Measurements from ENCODE around the gene CHRDL2. TPM values are rescaled to one million over a fixed set of nuclear protein-coding genes. Genes with fewer than 3 reads are reported as not detected.
A peak's percentile ranks its signal among the peaks of the same experiment; 100 is the strongest.

The CHRDL2 gene
- total and polyA plus RNA-seq, 2 of the 13 experiments (the other 11 are each of a cell fraction or from before 2014, with no cell fraction given): 0.04 TPM; not detected in 1

- TF ChIP-seq HNF1A (IDR thresholded peaks at IDR 0.05; ENCODE audit: low read depth) (peak; percentile 81), HNF1A (CRISPR knock-in tag; IDR thresholded peaks at IDR 0.05; ENCODE audit: borderline replicate concordance) (peak; percentile 52; the same call in 1 of the 2 replicates), HOXA5 (CRISPR knock-in tag; IDR thresholded peaks at IDR 0.05) (no peak), MAFF (IDR thresholded peaks at IDR 0.05; ENCODE audit: low read depth, low read length) (peak; percentile 34; the same call in 1 of the 2 replicates), BRCA1 (CRISPR knock-in tag; IDR thresholded peaks at IDR 0.05) (no peak), MAFK (conservative IDR thresholded peaks at IDR 0.05 in 1 of 2, IDR thresholded peaks at IDR 0.05 in 1 of 2; ENCODE audit: low read length in 2 of 2) (peak in 1 of 2 experiments; percentile 52; a peak in 1 of 4 replicates), FOXP1 (IDR thresholded peaks at IDR 0.05) (no peak), FOXP1 (CRISPR knock-in tag; IDR thresholded peaks at IDR 0.05) (peak; percentile 75), XRCC5 (optimal IDR thresholded peaks at IDR 0.05; ENCODE audit: low read length) (no peak), PITX1 (CRISPR knock-in tag; IDR thresholded peaks at IDR 0.05) (no peak), ZNF615 (CRISPR knock-in tag; IDR thresholded peaks at IDR 0.05; ENCODE audit: borderline replicate concordance) (no peak), STAT6 (CRISPR knock-in tag; IDR thresholded peaks at IDR 0.05; ENCODE audit: borderline replicate concordance) (no peak), ZNF124 (CRISPR knock-in tag; IDR thresholded peaks at IDR 0.05) (no peak), ZNF598 (CRISPR knock-in tag; IDR thresholded peaks at IDR 0.05; ENCODE audit: borderline replicate concordance) (no peak), PBX3 (CRISPR knock-in tag; IDR thresholded peaks at IDR 0.05; ENCODE audit: borderline replicate concordance) (no peak), ZNF788 (CRISPR knock-in tag; IDR thresholded peaks at IDR 0.05; ENCODE audit: borderline replicate concordance) (no peak), ZBTB26 (CRISPR knock-in tag; IDR thresholded peaks at IDR 0.05; ENCODE audit: borderline replicate concordance) (no peak)
Measured at GRCh38 chr11:74735365-74735928, 4.2 kb upstream of the CHRDL2 start (continued).
